ENCODE measurements around the gene C1orf159.
"Not testable (repeated sequence)": the region's sequence is repeated elsewhere in the genome, so short reads cannot be mapped to it uniquely, and the experiment has no call there.

GRCh38 chr1:1077396-1077795 is 38.5 kb downstream of the C1orf159 start:
- not testable (repeated sequence) for TF ChIP-seq CTCF (IDR thresholded peaks at IDR 0.05; ENCODE audit: low read depth, low read length, missing input control); MAX (IDR thresholded peaks at IDR 0.05); HNF4A (conservative IDR thresholded peaks at IDR 0.05); TAF1 (conservative IDR thresholded peaks at IDR 0.05); RAD21 (IDR thresholded peaks at IDR 0.05); JUND (IDR thresholded peaks at IDR 0.05)

Measured in liver (tissue), 3 donors.